HL-60 (cell line): ENCODE data around the gene SLIT1.

ENCODE experiments used
- DNase-seq, 2 experiments: peaks; one replicate each; pipeline ENCODE4 v3.0.0-alpha.2; 2010 to 2020; ENCODE audit warnings: low read depth in 1 of 2, low spot score in 1 of 2
- H3K27ac ChIP-seq: fragments of 250-450 bp; sonication (Bioruptor Pico); replicated peaks from 2 replicates; pipeline ENCODE4 v1.5.1; 2020; ENCODE audit warnings: mild to moderate bottlenecking, moderate library complexity
- H3K27me3 ChIP-seq: fragments of 250-450 bp; sonication (Bioruptor Pico); 2 replicates; pipeline ENCODE4 v1.5.1; 2021; ENCODE audit warnings: mild to moderate bottlenecking, moderate library complexity; ENCODE audit not compliant: insufficient read depth, poor library complexity, severe bottlenecking
- H3K4me3 ChIP-seq: replicated peaks from 2 replicates; pipeline ENCODE4 v1.5.1; 2011; ENCODE audit warnings: mild to moderate bottlenecking, control low read depth, low read length; ENCODE audit not compliant: insufficient read depth
- GABPA ChIP-seq: IDR thresholded peaks from 2 replicates; pipeline ENCODE4 v1.6.1; 2012; ENCODE audit warnings: low read depth
- POLR2AphosphoS5 ChIP-seq: IDR thresholded peaks from 2 replicates; pipeline ENCODE4 v1.6.1; 2012; ENCODE audit warnings: low read depth
- REST ChIP-seq: IDR thresholded peaks from 2 replicates; pipeline ENCODE4 v1.6.1; 2012; ENCODE audit warnings: low read depth; ENCODE audit not compliant: insufficient replicate concordance
- SPI1 ChIP-seq: IDR thresholded peaks from 2 replicates; pipeline ENCODE4 v1.6.1; 2012; ENCODE audit warnings: low read depth, mild to moderate bottlenecking, borderline replicate concordance
- TF ChIP-seq, protein P1 (sequence below): IDR thresholded peaks from one replicate; pipeline ENCODE4 v1.5.1; 2011; ENCODE audit warnings: low read length, control low read depth, inconsistent platforms; ENCODE audit not compliant: insufficient read depth

Gene SLIT1

GRCh38 chr10:97078261-97078937 is 107.4 kb downstream of the SLIT1 start:
- no peak overlapping the region for H3K4me3 ChIP-seq
- no peak overlapping the region for H3K27ac ChIP-seq
- no peak for DNase-seq
- peaks cover 8% of the 10 kb centered on the region for H3K27me3 ChIP-seq
- no peak for TF ChIP-seq GABPA
- TF ChIP-seq, protein P1, sequence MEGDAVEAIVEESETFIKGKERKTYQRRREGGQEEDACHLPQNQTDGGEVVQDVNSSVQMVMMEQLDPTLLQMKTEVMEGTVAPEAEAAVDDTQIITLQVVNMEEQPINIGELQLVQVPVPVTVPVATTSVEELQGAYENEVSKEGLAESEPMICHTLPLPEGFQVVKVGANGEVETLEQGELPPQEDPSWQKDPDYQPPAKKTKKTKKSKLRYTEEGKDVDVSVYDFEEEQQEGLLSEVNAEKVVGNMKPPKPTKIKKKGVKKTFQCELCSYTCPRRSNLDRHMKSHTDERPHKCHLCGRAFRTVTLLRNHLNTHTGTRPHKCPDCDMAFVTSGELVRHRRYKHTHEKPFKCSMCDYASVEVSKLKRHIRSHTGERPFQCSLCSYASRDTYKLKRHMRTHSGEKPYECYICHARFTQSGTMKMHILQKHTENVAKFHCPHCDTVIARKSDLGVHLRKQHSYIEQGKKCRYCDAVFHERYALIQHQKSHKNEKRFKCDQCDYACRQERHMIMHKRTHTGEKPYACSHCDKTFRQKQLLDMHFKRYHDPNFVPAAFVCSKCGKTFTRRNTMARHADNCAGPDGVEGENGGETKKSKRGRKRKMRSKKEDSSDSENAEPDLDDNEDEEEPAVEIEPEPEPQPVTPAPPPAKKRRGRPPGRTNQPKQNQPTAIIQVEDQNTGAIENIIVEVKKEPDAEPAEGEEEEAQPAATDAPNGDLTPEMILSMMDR, result no peak
- TF ChIP-seq REST, result no peak
- TF ChIP-seq SPI1, result no peak
- no peak for TF ChIP-seq POLR2AphosphoS5

DNA sequence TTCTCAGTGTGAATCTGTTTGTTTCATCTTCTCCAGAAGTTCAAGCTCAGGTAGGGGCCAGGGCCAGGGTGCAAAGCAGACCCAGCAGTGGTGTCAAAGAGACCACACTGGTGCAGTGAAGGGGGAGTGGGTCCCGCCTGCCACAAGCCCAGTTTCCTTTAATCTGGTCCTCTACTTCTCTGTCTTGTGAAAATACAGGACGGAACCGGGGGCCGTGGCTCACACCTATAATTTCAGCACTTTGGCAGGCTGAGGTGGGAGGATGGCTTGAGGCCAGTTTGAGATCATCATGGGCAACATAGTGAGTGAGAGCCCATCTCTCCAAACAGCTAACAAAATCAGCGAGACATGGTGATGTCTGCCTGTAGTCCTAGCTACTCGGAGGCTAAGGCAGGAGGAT is 109.0 kb downstream of the SLIT1 start:
- Histone ChIP-seq H3K27ac (no peak overlapping the region), H3K27me3 (peaks cover 5% of the 10 kb centered on the region), H3K4me3 (no peak overlapping the region)
- TF ChIP-seq, protein P1, result no peak
- TF ChIP-seq SPI1 (no peak), REST (no peak), GABPA (no peak)
- DNase-seq, result no peak

DNA sequence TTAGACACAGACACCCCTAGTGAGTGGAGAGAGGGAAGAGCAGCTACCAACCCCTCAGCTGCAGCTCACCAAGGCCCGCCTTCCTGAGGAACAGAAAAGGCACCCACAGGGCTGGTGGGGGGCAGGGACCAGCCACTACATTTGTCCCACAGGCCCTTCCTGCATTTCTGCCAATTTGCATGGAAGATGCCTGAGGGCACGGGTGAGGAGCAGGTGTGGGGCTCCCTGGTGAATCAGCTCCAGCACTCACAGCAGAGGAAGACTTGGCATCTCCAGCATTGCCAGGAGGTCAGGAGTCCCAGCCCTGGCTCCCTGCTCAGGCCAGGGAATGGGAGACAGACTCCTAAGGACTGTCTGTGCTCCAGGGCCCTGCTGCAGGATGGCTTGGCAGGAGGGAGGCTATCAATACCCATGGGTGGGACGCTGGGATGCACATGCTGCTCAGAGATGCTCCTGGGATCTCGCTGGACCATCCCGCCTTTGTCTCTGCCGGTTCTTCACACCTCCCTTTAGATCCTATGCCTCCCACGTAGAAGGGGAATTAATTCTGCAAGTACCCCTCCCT is 109.7 kb downstream of the SLIT1 start:
- H3K27me3 ChIP-seq, result peaks cover 4% of the 10 kb centered on the region
- no peak for DNase-seq
- no peak overlapping the region for H3K27ac ChIP-seq
- no peak overlapping the region for H3K4me3 ChIP-seq
- TF ChIP-seq REST (no peak), POLR2AphosphoS5 (no peak), GABPA (no peak), SPI1 (no peak)
- TF ChIP-seq, protein P1, result no peak
